Stomach smooth muscle (tissue), 2 donors: Measurements from ENCODE around the gene FADS6.
A peak's percentile ranks its signal among the peaks of the same experiment; 100 is the strongest.

Experiments used
- H3K27ac ChIP-seq: one replicate; pipeline ENCODE4 v1.7.0; 2013; ENCODE audit warnings: mild to moderate bottlenecking, low read length, inconsistent platforms
- H3K27me3 ChIP-seq, 2 donors: one replicate each; pipeline ENCODE4 v1.7.0; 2013; ENCODE audit warnings: low read length in 2 of 2; ENCODE audit not compliant: insufficient read depth in 2 of 2, control insufficient read depth in 1 of 2
- H3K36me3 ChIP-seq, 2 donors: one replicate each; pipeline ENCODE4 v1.7.0; 2013; ENCODE audit warnings: low read length in 2 of 2; ENCODE audit not compliant: control insufficient read depth in 2 of 2, insufficient read depth in 2 of 2
- H3K4me1 ChIP-seq: one replicate; pipeline ENCODE4 v1.7.0; 2013; ENCODE audit warnings: low read length; ENCODE audit not compliant: control insufficient read depth, insufficient read depth
- H3K4me3 ChIP-seq, 2 donors: one replicate each; pipeline ENCODE4 v1.7.0; 2013; ENCODE audit warnings: low read length in 2 of 2
- H3K9ac ChIP-seq, 2 donors: one replicate each; pipeline ENCODE4 v1.7.0; 2013; ENCODE audit warnings: low read length in 2 of 2, mild to moderate bottlenecking in 1 of 2
- H3K9me3 ChIP-seq, 2 donors: one replicate each; pipeline ENCODE4 v1.7.0; 2013; ENCODE audit warnings: low read length in 2 of 2; ENCODE audit not compliant: control insufficient read depth in 2 of 2
- donor health status: healthy.
- donor health status: Pancreatic carcinoma.

The FADS6 gene

DNA sequence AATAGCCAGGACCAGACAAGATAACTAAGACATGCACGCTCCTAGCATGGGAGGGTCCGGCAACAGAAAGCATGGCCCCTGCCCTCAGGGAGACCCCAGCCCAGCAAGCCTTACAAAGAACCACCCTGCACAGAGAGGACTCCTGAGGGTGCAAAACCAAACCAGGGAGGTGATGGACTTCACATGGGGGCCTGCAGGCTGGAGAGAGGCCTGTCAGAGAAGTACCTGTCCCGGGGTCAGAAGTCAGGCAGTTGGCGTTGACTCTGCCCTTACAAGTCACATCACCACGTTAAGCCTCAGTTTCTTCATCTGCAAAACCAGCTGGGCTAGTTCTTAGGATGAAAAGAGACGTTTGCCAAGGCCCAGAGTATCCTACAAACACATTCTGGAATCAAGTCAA lies 35.4 kb upstream of the FADS6 start:
- Histone ChIP-seq H3K27me3 (peaks cover 46 to 55% of the 10 kb centered on the region in 2 donors), H3K27ac (no peak overlapping the region), H3K36me3 (no peaks in the 10 kb centered on the region)

DNA sequence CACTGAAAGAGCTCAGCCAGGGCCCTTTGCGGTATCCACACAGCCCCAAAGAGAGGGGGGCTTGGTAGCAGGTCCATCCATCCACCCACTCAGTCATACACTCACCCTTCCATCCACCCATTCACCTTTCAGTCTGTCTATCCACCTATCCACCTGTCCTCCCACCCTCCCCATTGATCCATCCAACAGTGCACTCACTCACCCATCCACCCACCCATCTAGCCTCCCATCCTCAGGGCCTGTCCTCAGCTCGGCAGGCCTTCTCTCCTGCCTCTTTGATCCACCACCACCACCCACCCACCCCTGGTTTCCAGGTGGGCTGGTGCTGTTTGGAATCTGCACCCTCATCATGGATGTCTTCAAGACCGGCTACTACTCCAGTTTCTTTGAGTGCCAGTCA lies 31.8 kb upstream of the FADS6 start:
- H3K27ac ChIP-seq, result no peak overlapping the region
- no peak overlapping the region for H3K4me3 ChIP-seq
- H3K4me1 ChIP-seq, result peaks cover 18% of the 10 kb centered on the region
- H3K9ac ChIP-seq, result no peak overlapping the region
- H3K27me3 ChIP-seq, result peaks cover 49 to 56% of the 10 kb centered on the region in 2 donors
- no peaks in the 10 kb centered on the region for H3K9me3 ChIP-seq
- no peaks in the 10 kb centered on the region for H3K36me3 ChIP-seq

More for the DNA sequence above, 35.4 kb upstream of the FADS6 start:
- H3K4me1 ChIP-seq, result peaks cover 12% of the 10 kb centered on the region
- H3K9me3 ChIP-seq, result no peaks in the 10 kb centered on the region
- H3K9ac ChIP-seq, result no peak overlapping the region
- H3K4me3 ChIP-seq, result no peak overlapping the region

DNA sequence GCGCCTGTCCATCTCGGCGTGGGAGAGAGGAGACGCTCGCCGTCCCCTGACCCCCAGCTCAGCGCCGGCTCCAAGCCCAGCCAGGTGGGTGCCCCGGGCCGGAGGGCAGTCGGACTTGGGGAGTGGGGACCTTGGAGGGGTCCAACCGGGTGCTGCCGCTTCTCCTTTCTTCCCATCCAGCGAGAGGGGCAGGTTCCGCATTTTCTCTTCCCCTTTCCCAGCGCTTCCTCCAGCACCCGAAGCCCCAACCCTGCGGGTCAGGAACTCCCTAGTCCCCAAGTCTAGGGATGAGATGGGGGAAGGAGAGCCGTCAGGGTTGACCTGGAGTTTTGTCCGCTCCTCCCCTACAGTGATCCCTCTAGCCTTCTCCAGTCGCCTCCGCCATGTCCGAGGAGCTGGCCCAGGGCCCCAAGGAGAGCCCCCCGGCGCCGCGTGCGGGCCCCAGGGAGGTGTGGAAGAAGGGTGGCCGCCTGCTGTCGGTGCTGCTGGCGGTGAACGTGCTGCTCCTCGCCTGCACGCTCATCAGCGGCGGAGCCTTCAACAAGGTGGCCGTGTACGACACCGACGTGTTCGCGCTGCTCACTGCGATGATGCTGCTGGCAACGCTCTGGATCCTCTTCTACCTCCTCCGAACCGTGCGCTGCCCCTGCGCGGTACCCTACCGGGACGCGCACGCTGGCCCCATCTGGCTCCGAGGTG lies 31.0 kb upstream of the FADS6 start, which contains the start of gene OTOP2:
Gene OTOP2, plus strand, starts transcription at position 24 of the 699 bp plus-strand sequence. Its CDS starts 360 bp downstream, at position 384.
- peaks cover 51 to 57% of the 10 kb centered on the region in 2 donors for H3K27me3 ChIP-seq
- no peaks in the 10 kb centered on the region for H3K9me3 ChIP-seq
- H3K27ac ChIP-seq, result no peak within 1 kb of the TSS
- no peak within 1 kb of the TSS for H3K9ac ChIP-seq
- peak within 1 kb of the TSS in 1 of 2 donors; percentile 47 for H3K4me3 ChIP-seq
- no peaks in the 10 kb centered on the region for H3K36me3 ChIP-seq
- peaks cover 21% of the 10 kb centered on the region for H3K4me1 ChIP-seq

DNA sequence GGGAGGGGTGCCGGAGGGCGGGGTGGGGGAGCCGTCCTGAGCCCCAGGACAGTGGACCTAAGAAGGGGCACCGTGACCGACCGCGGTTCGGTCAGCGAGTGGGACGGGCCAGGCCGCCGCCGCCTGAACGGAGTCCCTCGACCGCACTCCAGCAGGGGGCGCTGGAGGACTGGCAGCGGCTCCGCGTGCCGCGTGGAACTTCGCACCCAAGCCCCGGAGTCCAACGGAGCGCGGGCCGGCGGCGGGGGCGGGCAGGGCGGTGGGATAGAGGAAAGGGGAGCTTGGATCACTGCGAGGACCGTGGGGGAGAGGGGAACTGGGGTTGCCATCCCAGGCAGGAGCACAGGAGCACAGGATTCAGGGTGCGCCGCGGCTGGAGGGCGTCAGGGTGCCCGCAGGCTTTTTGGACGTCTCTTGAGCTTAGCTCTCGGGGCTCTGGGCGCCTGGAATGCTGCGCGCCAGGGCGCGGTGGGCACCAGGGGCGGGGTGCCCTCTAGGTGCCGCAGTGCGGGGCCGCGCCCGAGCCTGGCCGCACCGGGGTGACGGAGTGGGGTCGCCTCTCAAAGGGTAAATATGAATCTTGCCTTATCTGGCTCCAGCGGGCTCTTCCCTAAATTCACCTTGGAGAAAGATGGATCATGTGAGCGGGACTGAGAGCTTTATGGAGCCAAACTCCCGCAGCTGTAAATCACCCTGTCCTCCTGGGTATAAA lies 30.3 kb upstream of the FADS6 start:
- no peak overlapping the region for H3K9ac ChIP-seq
- no peaks in the 10 kb centered on the region for H3K9me3 ChIP-seq
- H3K27ac ChIP-seq, result no peak overlapping the region
- H3K4me1 ChIP-seq, result peaks cover 21% of the 10 kb centered on the region
- H3K27me3 ChIP-seq, result peaks cover 53 to 60% of the 10 kb centered on the region in 2 donors
- H3K36me3 ChIP-seq, result no peaks in the 10 kb centered on the region
- H3K4me3 ChIP-seq, result peak overlapping the region in 1 of 2 donors; percentile 47

DNA sequence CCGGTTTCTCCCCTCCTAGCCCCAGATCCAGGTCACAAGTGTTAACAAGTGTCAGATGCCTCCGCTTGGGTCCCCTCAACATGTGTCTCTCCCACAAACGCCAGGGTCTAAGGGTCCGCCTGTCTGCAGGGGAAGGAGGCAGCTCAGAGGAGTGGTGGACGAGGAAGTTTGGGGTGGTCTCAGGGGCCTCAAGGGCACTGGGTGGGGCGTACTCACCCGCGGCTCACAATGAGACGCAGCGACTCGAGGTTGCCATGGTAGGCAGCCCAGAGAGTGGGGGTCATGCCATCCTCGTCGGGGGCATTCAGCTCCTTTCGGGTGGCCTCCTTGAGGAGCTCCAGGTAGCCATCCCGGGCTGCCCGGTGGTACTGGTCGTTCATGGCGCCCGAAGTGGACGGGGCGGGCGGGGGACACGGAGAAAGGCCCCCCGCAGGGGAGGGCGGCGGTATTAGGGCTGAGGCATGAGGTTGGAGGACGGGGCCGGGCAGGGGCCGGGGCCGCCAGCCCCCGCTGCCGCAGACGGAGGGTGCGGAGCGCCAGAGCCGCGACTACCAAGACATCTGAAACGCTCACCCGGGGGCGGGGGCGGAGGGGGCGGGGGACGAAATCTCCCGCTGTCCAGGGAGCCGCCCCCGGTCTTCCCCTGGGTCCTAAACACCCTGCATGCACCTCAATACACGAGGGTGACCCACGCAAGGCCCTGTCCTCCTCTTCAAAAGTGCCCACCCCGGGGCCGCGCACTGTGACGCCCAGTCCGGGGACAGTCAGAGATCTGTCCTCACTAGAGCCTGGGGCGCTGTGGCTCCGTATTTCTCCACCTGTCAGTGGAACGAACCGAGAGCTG lies 29.5 kb upstream of the FADS6 start, which contains the start of gene USH1G:
Gene USH1G, minus strand, starts transcription at position 562 of the 844 bp plus-strand sequence. Its CDS starts 182 bp downstream, at position 380.
- Histone ChIP-seq H3K36me3 (no peaks in the 10 kb centered on the region), H3K4me3 (peak within 1 kb of the TSS in 1 of 2 donors; percentile 47), H3K27me3 (peaks cover 55 to 62% of the 10 kb centered on the region in 2 donors), H3K9me3 (no peaks in the 10 kb centered on the region), H3K27ac (no peak within 1 kb of the TSS), H3K4me1 (peaks cover 21% of the 10 kb centered on the region), H3K9ac (no peak within 1 kb of the TSS)

DNA sequence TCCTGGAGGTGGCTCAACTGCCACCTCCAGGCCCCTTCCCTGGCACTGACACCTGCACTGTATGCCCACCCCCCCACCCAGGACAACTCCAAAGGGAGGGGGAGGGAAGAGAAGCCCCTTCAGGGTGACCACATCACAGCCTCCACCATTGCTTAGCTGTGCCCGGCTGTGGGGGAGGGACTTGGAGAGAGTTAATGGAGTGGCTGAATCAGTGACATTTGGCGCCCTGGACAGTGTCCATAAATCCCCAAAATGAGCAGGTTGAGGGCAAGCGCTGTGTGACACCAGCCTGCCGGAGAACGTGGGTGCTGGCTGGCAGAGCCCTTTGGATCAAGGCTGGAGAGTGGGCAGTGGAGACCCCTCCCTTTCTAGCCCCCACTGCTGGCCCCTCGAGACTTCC lies 28.7 kb upstream of the FADS6 start:
- Histone ChIP-seq H3K36me3 (no peaks in the 10 kb centered on the region), H3K4me1 (peaks cover 21% of the 10 kb centered on the region), H3K27ac (no peak overlapping the region), H3K4me3 (no peak overlapping the region), H3K9ac (no peak overlapping the region), H3K27me3 (peaks cover 50 to 59% of the 10 kb centered on the region in 2 donors), H3K9me3 (no peaks in the 10 kb centered on the region)

DNA sequence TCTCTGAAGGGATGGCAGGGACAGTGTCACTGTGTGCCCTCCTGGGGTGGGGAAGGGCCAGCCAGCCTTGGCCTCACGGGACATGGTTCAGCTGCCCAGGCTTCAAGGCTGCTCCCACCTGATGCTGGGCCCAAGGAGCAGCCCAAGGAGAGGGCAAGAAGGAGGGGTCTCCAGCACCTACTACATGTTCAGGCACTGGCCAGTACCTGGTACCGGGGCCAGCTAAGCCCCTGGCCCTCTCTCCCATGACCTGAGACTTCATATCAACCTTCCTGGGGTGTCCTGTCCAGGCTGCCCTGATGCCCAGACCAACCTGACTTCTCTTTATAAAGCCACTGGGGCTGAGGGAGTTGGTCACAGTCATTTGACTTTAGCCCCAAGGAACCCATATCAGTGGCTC lies 28.3 kb upstream of the FADS6 start:
- Histone ChIP-seq H3K9ac (no peak overlapping the region), H3K4me3 (no peak overlapping the region), H3K27me3 (peaks cover 49 to 56% of the 10 kb centered on the region in 2 donors)

DNA sequence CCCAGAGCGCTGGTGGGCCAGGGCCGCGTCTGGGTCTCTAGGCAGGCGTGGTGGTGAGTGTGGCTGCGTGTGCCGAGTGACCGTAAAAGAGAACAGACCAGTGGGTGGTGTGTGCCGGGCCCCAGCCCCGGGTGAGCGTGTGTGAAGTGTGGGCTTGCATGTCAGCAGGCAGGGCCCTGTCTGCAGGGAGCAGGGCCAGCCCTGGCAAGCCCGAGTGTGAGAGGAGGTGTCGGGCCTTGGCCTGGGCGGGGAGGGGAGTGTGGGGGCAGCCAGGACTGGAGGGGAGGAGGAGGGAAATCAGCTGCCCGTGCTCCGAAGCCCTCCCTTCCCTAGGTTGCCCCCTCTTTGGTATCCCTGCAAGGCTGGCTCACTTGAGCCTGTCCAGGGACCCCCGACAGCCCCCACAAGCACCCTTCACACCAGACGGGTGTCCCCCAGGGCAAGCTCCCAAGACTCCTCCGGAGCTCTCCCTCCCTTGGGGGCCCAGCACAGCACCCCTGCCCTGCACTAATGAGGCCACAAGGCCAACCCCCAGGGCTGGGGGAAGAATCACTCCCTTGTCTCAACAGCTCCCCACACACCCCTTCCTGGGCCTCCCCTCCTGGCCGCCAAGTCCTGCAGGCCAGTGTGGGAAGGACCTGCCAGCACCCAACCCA lies 27.7 kb upstream of the FADS6 start:
- peaks cover 52 to 53% of the 10 kb centered on the region in 2 donors for H3K27me3 ChIP-seq
- H3K27ac ChIP-seq, result no peak overlapping the region

More for the DNA sequence above, 28.3 kb upstream of the FADS6 start:
- Histone ChIP-seq H3K4me1 (peaks cover 21% of the 10 kb centered on the region), H3K9me3 (no peaks in the 10 kb centered on the region), H3K36me3 (no peaks in the 10 kb centered on the region), H3K27ac (no peak overlapping the region)

DNA sequence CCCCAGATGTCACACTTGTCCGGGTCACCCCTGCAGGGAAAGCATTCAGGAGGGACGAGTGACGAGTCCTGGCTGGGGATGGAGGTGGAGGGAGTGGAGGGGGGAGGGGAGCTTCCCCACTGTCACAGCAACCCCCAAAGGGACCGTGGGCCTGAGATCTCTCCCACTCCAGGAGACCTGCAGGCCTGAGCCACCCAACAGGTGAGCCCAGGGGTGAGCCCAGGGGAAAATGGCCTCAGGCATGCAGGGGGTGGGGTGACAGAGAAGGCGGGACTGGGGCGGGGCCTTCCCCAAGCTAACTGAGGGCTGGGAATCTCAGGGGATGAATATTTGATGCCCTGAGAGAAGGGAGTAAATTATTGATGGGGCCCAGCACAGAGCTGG lies 27.2 kb upstream of the FADS6 start:
- Histone ChIP-seq H3K9me3 (no peaks in the 10 kb centered on the region), H3K9ac (no peak overlapping the region), H3K4me1 (peaks cover 21% of the 10 kb centered on the region), H3K27ac (no peak overlapping the region), H3K4me3 (no peak overlapping the region), H3K27me3 (peaks cover 48% of the 10 kb centered on the region in 2 donors), H3K36me3 (no peaks in the 10 kb centered on the region)

More for the DNA sequence above, 27.7 kb upstream of the FADS6 start:
- H3K4me1 ChIP-seq, result peaks cover 21% of the 10 kb centered on the region
- H3K9ac ChIP-seq, result no peak overlapping the region
- H3K4me3 ChIP-seq, result no peak overlapping the region
- no peaks in the 10 kb centered on the region for H3K36me3 ChIP-seq
- H3K9me3 ChIP-seq, result no peaks in the 10 kb centered on the region

DNA sequence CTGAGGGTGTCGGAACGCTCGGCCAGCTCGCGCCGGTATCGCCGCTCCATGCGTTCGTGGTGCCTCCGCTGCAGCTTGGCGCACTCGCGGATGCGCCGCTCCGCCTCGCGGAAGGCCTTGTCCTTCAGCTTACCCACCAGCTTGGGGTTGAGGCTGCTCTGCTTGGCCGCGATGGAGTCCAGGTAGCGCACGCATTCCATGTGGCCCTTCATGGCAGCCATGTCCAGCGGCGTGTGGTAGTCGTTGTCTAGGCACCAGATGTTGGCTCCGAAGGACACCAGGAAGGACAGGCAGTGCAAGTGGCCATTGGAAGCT lies 26.8 kb upstream of the FADS6 start:
- Histone ChIP-seq H3K9ac (no peak overlapping the region), H3K27ac (no peak overlapping the region), H3K27me3 (peaks cover 44% of the 10 kb centered on the region in 2 donors), H3K4me1 (peaks cover 21% of the 10 kb centered on the region), H3K36me3 (no peaks in the 10 kb centered on the region), H3K4me3 (no peak overlapping the region), H3K9me3 (no peaks in the 10 kb centered on the region)
